Right renal pelvis (tissue), 4 donors: ENCODE results near the gene TNC. TPM values are rescaled to one million over a fixed set of nuclear protein-coding genes. Genes with fewer than 3 reads are reported as not detected.

ENCODE experiments used
- DNase-seq, 4 donors: peaks; one replicate each; pipeline ENCODE4 v3.0.0-alpha.2; 2013; ENCODE audit warnings: low read depth in 4 of 4, low spot score in 3 of 4, missing footprints in 1 of 4
- polyA plus RNA-seq, 4 donors: library from polyadenylated mRNA; unstranded; fragments of 120-200 nt; gene quantifications; one replicate each; pipeline ENCODE4 v1.2.1, GENCODE V29; 2013; ENCODE audit not compliant: insufficient read length in 4 of 4

The TNC gene
- 100 to 1,000 TPM; 361 to 435 (median 401) TPM for polyA plus RNA-seq

- DNase-seq, result peak in 3 of 4 donors; percentile 77 to 87 (median 80)
Observed at GRCh38 chr9:115117999-115118878, at the start of gene TNC. TSS of gene TNC (minus strand) at chr9:115118157. CDS start at chr9:115091018, 27,139 bp downstream.

- DNase-seq, result no peak
Observed at GRCh38 chr9:115167175-115167574, 49.2 kb upstream of the TNC start.

GRCh38 chr9:115165233-115165632 is 47.3 kb upstream of the TNC start:
- DNase-seq, result no peak

- no peak for DNase-seq
Observed at GRCh38 chr9:115164511-115164974, 46.6 kb upstream of the TNC start.

- DNase-seq, result no peak
Observed at GRCh38 chr9:115162946-115163345, 45.0 kb upstream of the TNC start.

- DNase-seq, result no peak
Observed at GRCh38 chr9:115161446-115161845, 43.5 kb upstream of the TNC start.

GRCh38 chr9:115158661-115159481 is 40.9 kb upstream of the TNC start:
- DNase-seq, result no peak

GRCh38 chr9:115157245-115157674 is 39.3 kb upstream of the TNC start:
- no peak for DNase-seq

- DNase-seq, result no peak
Observed at GRCh38 chr9:115155037-115155436, 37.1 kb upstream of the TNC start.

- DNase-seq, result no peak
Observed at GRCh38 chr9:115154617-115155016, 36.7 kb upstream of the TNC start.

- DNase-seq, result no peak
Observed at GRCh38 chr9:115152281-115152820, 34.4 kb upstream of the TNC start.

- no peak for DNase-seq
Observed at GRCh38 chr9:115148721-115149120, 30.8 kb upstream of the TNC start.

GRCh38 chr9:115146581-115147021 is 28.6 kb upstream of the TNC start:
- peak in 3 of 4 donors; percentile 34 to 57 (median 50) for DNase-seq

GRCh38 chr9:115144706-115145105 is 26.7 kb upstream of the TNC start:
- no peak for DNase-seq

GRCh38 chr9:115143689-115144088 is 25.7 kb upstream of the TNC start:
- DNase-seq, result no peak

- DNase-seq, result no peak
Observed at GRCh38 chr9:115142517-115143270, 24.7 kb upstream of the TNC start.

- no peak for DNase-seq
Observed at GRCh38 chr9:115142090-115142489, 24.1 kb upstream of the TNC start.

GRCh38 chr9:115141612-115142011 is 23.7 kb upstream of the TNC start:
- DNase-seq, result no peak

- no peak for DNase-seq
Observed at GRCh38 chr9:115138151-115138550, 20.2 kb upstream of the TNC start.

GRCh38 chr9:115137526-115137925 is 19.6 kb upstream of the TNC start:
- no peak for DNase-seq
